ENCODE measurements around the gene SYNE2. TPM values are rescaled to one million over a fixed set of nuclear protein-coding genes. Genes with fewer than 3 reads are reported as not detected.

The SYNE2 gene
- total and polyA plus RNA-seq, 4 donors: 12.0 to 79.9 (median 19.5) TPM

DNA sequence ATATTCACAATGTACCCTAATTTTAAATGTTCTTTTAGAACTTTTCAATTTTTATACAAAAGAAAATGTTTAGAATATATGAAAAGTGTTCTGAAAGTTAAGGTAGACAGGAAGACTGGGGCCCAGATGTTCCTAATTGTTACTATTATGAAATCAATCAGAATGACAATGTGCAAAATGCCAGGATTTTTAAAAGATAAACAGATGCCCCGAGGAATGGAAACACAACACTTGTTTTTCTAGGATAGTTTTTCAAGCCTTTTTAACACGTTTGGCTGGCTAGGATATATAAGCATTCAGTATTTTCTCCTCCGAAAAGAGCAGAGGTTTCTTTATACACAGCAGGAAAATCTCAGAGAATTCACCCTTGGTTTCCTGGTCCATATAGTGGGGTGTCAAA, 334.5 kb downstream of the SYNE2 start:
- Histone ChIP-seq H3K27me3 (ENCODE audit: control insufficient read depth in 4 of 4, insufficient read depth in 4 of 4, low read length in 3 of 4) (no peaks in the 10 kb centered on the region), H3K9me3 (ENCODE audit: control insufficient read depth in 4 of 4, low read length in 3 of 4) (no peaks in the 10 kb centered on the region), H3K27ac (ENCODE audit: low read depth in 1 of 2, low read length in 2 of 2) (no peak overlapping the region), H3K9ac (ENCODE audit: low read depth in 1 of 2, low read length in 2 of 2) (no peak overlapping the region), H3K36me3 (ENCODE audit: control insufficient read depth in 4 of 4, insufficient read depth in 3 of 4, low read depth in 1 of 4, low read length in 3 of 4) (peaks cover 18 to 45% (median 43%) of the 10 kb centered on the region in 4 donors), H3K4me1 (ENCODE audit: control insufficient read depth in 4 of 4, insufficient read depth in 4 of 4, low read length in 3 of 4) (no peaks in the 10 kb centered on the region), H3K4me3 (ENCODE audit: low read depth in 1 of 3, low read length in 3 of 3) (no peak overlapping the region)
- WGBS: 82% methylated on average over 3 of the region's 3 CpGs
- TF ChIP-seq MAX (IDR thresholded peaks at IDR 0.05) (no peak), FOXA2 (IDR thresholded peaks at IDR 0.05) (no peak), RXRA (IDR thresholded peaks at IDR 0.05) (no peak), HNF4A (conservative IDR thresholded peaks at IDR 0.05) (no peak), RAD21 (IDR thresholded peaks at IDR 0.05) (no peak), YY1 (IDR thresholded peaks at IDR 0.05) (no peak), GABPA (IDR thresholded peaks at IDR 0.05 in 1 of 2, conservative IDR thresholded peaks at IDR 0.05 in 1 of 2) (no peak), TAF1 (conservative IDR thresholded peaks at IDR 0.05) (no peak), REST (IDR thresholded peaks at IDR 0.05) (no peak), SP1 (IDR thresholded peaks at IDR 0.05) (no peak), ZBTB33 (IDR thresholded peaks at IDR 0.05) (no peak), JUND (IDR thresholded peaks at IDR 0.05) (no peak), ATF3 (IDR thresholded peaks at IDR 0.05) (no peak), FOXA1 (IDR thresholded peaks at IDR 0.05) (no peak), HNF4G (IDR thresholded peaks at IDR 0.05) (no peak), EGR1 (IDR thresholded peaks at IDR 0.05; ENCODE audit: low read depth in 2 of 2) (no peak)
- DNase-seq (ENCODE audit: low spot score): no peak

DNA sequence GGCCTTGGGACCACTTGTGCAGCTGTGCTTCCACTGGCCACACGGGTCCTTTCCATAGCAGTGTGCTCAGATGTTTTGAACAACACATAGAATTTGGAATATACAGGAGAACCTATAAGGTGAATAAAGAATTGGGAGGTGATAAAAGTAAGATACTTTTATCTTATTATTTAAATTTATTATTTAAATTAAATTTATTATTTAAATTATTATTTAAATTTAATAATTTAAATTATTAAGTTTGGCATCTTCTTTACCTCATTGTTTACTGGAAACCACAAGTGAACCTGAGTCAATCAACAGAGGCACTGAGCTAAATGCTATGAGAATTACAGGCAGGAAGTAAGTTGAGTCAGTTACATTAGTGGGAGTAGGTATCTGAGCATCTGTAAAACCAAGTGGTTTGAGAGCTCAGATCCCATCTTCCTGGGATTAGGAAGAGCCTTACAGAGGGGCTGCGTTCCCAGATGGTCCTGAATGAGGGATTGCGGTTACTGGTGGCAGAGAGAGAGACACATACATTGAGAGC, 338.2 kb downstream of the SYNE2 start:
- peaks cover 0 to 3% (median 0%) of the 10 kb centered on the region in 4 donors for H3K4me1 ChIP-seq (ENCODE audit: control insufficient read depth in 4 of 4, insufficient read depth in 4 of 4, low read length in 3 of 4)
- H3K4me3 ChIP-seq (ENCODE audit: low read depth in 1 of 3, low read length in 3 of 3): no peak overlapping the region
- H3K27me3 ChIP-seq (ENCODE audit: control insufficient read depth in 4 of 4, insufficient read depth in 4 of 4, low read length in 3 of 4): no peaks in the 10 kb centered on the region
- TF ChIP-seq ATF3 (IDR thresholded peaks at IDR 0.05) (no peak), TAF1 (conservative IDR thresholded peaks at IDR 0.05) (no peak), EGR1 (IDR thresholded peaks at IDR 0.05; ENCODE audit: low read depth in 2 of 2) (no peak), FOXA2 (IDR thresholded peaks at IDR 0.05) (no peak)
- TF ChIP-seq, protein P1, sequence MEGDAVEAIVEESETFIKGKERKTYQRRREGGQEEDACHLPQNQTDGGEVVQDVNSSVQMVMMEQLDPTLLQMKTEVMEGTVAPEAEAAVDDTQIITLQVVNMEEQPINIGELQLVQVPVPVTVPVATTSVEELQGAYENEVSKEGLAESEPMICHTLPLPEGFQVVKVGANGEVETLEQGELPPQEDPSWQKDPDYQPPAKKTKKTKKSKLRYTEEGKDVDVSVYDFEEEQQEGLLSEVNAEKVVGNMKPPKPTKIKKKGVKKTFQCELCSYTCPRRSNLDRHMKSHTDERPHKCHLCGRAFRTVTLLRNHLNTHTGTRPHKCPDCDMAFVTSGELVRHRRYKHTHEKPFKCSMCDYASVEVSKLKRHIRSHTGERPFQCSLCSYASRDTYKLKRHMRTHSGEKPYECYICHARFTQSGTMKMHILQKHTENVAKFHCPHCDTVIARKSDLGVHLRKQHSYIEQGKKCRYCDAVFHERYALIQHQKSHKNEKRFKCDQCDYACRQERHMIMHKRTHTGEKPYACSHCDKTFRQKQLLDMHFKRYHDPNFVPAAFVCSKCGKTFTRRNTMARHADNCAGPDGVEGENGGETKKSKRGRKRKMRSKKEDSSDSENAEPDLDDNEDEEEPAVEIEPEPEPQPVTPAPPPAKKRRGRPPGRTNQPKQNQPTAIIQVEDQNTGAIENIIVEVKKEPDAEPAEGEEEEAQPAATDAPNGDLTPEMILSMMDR (IDR thresholded peaks at IDR 0.05; ENCODE audit: low read depth, low read length, missing input control): no peak
- no peak overlapping the region for H3K27ac ChIP-seq (ENCODE audit: low read depth in 1 of 2, low read length in 2 of 2)
- H3K9ac ChIP-seq (ENCODE audit: low read depth in 1 of 2, low read length in 2 of 2): no peak overlapping the region
- H3K36me3 ChIP-seq (ENCODE audit: control insufficient read depth in 4 of 4, insufficient read depth in 3 of 4, low read depth in 1 of 4, low read length in 3 of 4): peaks cover 19 to 52% (median 47%) of the 10 kb centered on the region in 4 donors
- DNase-seq (ENCODE audit: low spot score): no peak
- over 99% methylated on average over 3 of the region's 3 CpGs for WGBS
- H3K9me3 ChIP-seq (ENCODE audit: control insufficient read depth in 4 of 4, low read length in 3 of 4): no peaks in the 10 kb centered on the region

Data from liver (tissue), 9 donors.